Measurements from ENCODE around the gene ZNF451. TPM values are rescaled to one million over a fixed set of nuclear protein-coding genes. Genes with fewer than 3 reads are reported as not detected.

The ZNF451 gene
- total RNA-seq, 1 donor, result 65.1 TPM

- H3K4me3 ChIP-seq (ENCODE audit: insufficient read depth, low read length), result no peak overlapping the region
- H3K27me3 ChIP-seq (ENCODE audit: insufficient read depth, low read length), result no peaks in the 10 kb centered on the region
- H3K4me1 ChIP-seq (ENCODE audit: insufficient read depth, low read length), result no peaks in the 10 kb centered on the region
- H4K20me1 ChIP-seq (ENCODE audit: insufficient read depth, low read length), result no peaks in the 10 kb centered on the region
- H3K27ac ChIP-seq (ENCODE audit: low read depth, low read length), result no peak overlapping the region
- H3K9me3 ChIP-seq (ENCODE audit: low read depth, low read length), result no peaks in the 10 kb centered on the region
- no peak overlapping the region for H3K4me2 ChIP-seq (ENCODE audit: insufficient read depth, low read length)
- TF ChIP-seq CTCF (IDR thresholded peaks at IDR 0.05; ENCODE audit: extremely low read depth, low read depth, low read length), result no peak
- H3K79me2 ChIP-seq (ENCODE audit: insufficient read depth, low read length), result no peaks in the 10 kb centered on the region
- no peak overlapping the region for H2AFZ ChIP-seq (ENCODE audit: low read length)
- no peak for DNase-seq (ENCODE audit: insufficient read length, low spot score, missing footprints)
- H3K36me3 ChIP-seq (ENCODE audit: insufficient read depth, low read length), result no peaks in the 10 kb centered on the region
Measured at GRCh38 chr6:57075092-57075491, 14.9 kb upstream of the ZNF451 start.

- Histone ChIP-seq H3K79me2 (ENCODE audit: insufficient read depth, low read length) (no peaks in the 10 kb centered on the region), H2AFZ (ENCODE audit: low read length) (no peak overlapping the region), H3K27ac (ENCODE audit: low read depth, low read length) (no peak overlapping the region), H4K20me1 (ENCODE audit: insufficient read depth, low read length) (no peaks in the 10 kb centered on the region), H3K4me1 (ENCODE audit: insufficient read depth, low read length) (no peaks in the 10 kb centered on the region), H3K27me3 (ENCODE audit: insufficient read depth, low read length) (no peaks in the 10 kb centered on the region), H3K4me2 (ENCODE audit: insufficient read depth, low read length) (no peak overlapping the region), H3K4me3 (ENCODE audit: insufficient read depth, low read length) (no peak overlapping the region), H3K9me3 (ENCODE audit: low read depth, low read length) (no peaks in the 10 kb centered on the region), H3K36me3 (ENCODE audit: insufficient read depth, low read length) (no peaks in the 10 kb centered on the region)
- no peak for DNase-seq (ENCODE audit: insufficient read length, low spot score, missing footprints)
- no peak for TF ChIP-seq CTCF (IDR thresholded peaks at IDR 0.05; ENCODE audit: extremely low read depth, low read depth, low read length)
Measured at GRCh38 chr6:57078531-57079207, 11.3 kb upstream of the ZNF451 start.

- H4K20me1 ChIP-seq (ENCODE audit: insufficient read depth, low read length), result no peaks in the 10 kb centered on the region
- no peaks in the 10 kb centered on the region for H3K27me3 ChIP-seq (ENCODE audit: insufficient read depth, low read length)
Measured at GRCh38 chr6:57085471-57085870, 4.5 kb upstream of the ZNF451 start.

GRCh38 chr6:57086843-57087242, 3.1 kb upstream of the ZNF451 start:
- no peak for TF ChIP-seq CTCF (IDR thresholded peaks at IDR 0.05; ENCODE audit: extremely low read depth, low read depth, low read length)
- DNase-seq (ENCODE audit: insufficient read length, low spot score, missing footprints), result no peak
- Histone ChIP-seq H4K20me1 (ENCODE audit: insufficient read depth, low read length) (peaks cover 3% of the 10 kb centered on the region), H3K36me3 (ENCODE audit: insufficient read depth, low read length) (peaks cover 5% of the 10 kb centered on the region), H3K9me3 (ENCODE audit: low read depth, low read length) (no peaks in the 10 kb centered on the region), H3K4me1 (ENCODE audit: insufficient read depth, low read length) (peaks cover 12% of the 10 kb centered on the region), H3K27ac (ENCODE audit: low read depth, low read length) (no peak overlapping the region), H3K4me3 (ENCODE audit: insufficient read depth, low read length) (no peak overlapping the region), H3K79me2 (ENCODE audit: insufficient read depth, low read length) (peaks cover 6% of the 10 kb centered on the region), H3K27me3 (ENCODE audit: insufficient read depth, low read length) (no peaks in the 10 kb centered on the region), H3K4me2 (ENCODE audit: insufficient read depth, low read length) (no peak overlapping the region), H2AFZ (ENCODE audit: low read length) (no peak overlapping the region)

More at GRCh38 chr6:57085471-57085870, 4.5 kb upstream of the ZNF451 start:
- Histone ChIP-seq H3K36me3 (ENCODE audit: insufficient read depth, low read length) (no peaks in the 10 kb centered on the region), H3K4me3 (ENCODE audit: insufficient read depth, low read length) (no peak overlapping the region), H3K4me2 (ENCODE audit: insufficient read depth, low read length) (no peak overlapping the region), H3K4me1 (ENCODE audit: insufficient read depth, low read length) (peaks cover 7% of the 10 kb centered on the region), H3K79me2 (ENCODE audit: insufficient read depth, low read length) (no peaks in the 10 kb centered on the region), H2AFZ (ENCODE audit: low read length) (no peak overlapping the region), H3K9me3 (ENCODE audit: low read depth, low read length) (no peaks in the 10 kb centered on the region), H3K27ac (ENCODE audit: low read depth, low read length) (no peak overlapping the region)
- no peak for TF ChIP-seq CTCF (IDR thresholded peaks at IDR 0.05; ENCODE audit: extremely low read depth, low read depth, low read length)
- no peak for DNase-seq (ENCODE audit: insufficient read length, low spot score, missing footprints)
